K562 (cell line): ENCODE results near the gene CRABP2. TPM values are rescaled to one million over a fixed set of nuclear protein-coding genes. Genes with fewer than 3 reads are reported as not detected.
A peak's percentile ranks its signal among the peaks of the same experiment; 100 is the strongest.

Source experiments
- ATAC-seq: fragments of 200-7000 bp; cut with Tn5 transposase; 3 replicates; pipeline ENCODE4 v1.9.1; 2020; ENCODE audit warnings: moderate library complexity
- BruUV-seq: library from RNA; stranded (reverse); fragments of 400-500 nt; replicated peaks from 2 replicates; lab custom pipeline; 2021; lab: Mats Ljungman, UMichigan
- CTCF ChIA-PET: fragments of 300-600 bp; formaldehyde crosslinking; extraction: SDS; loops from one replicate; lab custom pipeline; 2021; ENCODE audit warnings: low intra/inter-chr PET ratio; lab: Yijun Ruan, JAX
- POLR2A ChIA-PET: fragments of 300-600, 350-650 bp; sonication (Branson Sonifier 250); formaldehyde crosslinking; extraction: SDS; loops from one replicate; lab custom pipeline; 2021; ENCODE audit warnings: antibody characterized with exemption, inconsistent platforms; lab: Yijun Ruan, JAX
- DNase-seq, 4 experiments: peaks; one replicate each; pipeline versions ENCODE4 v3.0.0 to v3.0.0-alpha.2; 2011 to 2018; ENCODE audit warnings: low spot score in 3 of 4, mixed read lengths in 3 of 4; ENCODE audit errors: extremely low read depth in 1 of 4
- FAIRE-seq: peaks from 2 replicates; lab custom pipeline; 2011; peaks lifted over from hg19 to GRCh38; lab: Jason Lieb, UNC
- H2AFZ ChIP-seq: 2 replicates; pipeline ENCODE4 v1.6.0; 2011; ENCODE audit warnings: low read depth, low read length, control low read depth, inconsistent platforms
- H3K27ac ChIP-seq: fragments of 200-600 bp; 3 replicates; pipeline ENCODE4 v1.8.0; 2011; ENCODE audit warnings: low read depth, mild to moderate bottlenecking, control low read depth, inconsistent platforms, low read length, moderate library complexity, mixed read lengths; ENCODE audit errors: extremely low read depth
- H3K27me3 ChIP-seq, 2 experiments: fragments of 300-600 bp in 1 of 2; 2 replicates in 1 of 2; 3 replicates in 1 of 2; pipeline versions ENCODE4 v1.6.0 to v1.8.0; 2011; ENCODE audit warnings: inconsistent platforms in 2 of 2, low read length in 2 of 2, mild to moderate bottlenecking in 1 of 2, mixed read lengths in 1 of 2, moderate library complexity in 1 of 2; ENCODE audit not compliant: control insufficient read depth in 2 of 2, insufficient read depth in 2 of 2
- H3K36me3 ChIP-seq: fragments of 300-600 bp; 3 replicates; pipeline ENCODE4 v1.8.0; 2011; ENCODE audit warnings: mild to moderate bottlenecking, low read length, inconsistent platforms; ENCODE audit not compliant: control insufficient read depth, insufficient read depth
- H3K4me1 ChIP-seq, 2 experiments: fragments of 200-600 bp in 1 of 2; replicated peaks in 1 of 2; 2 replicates in 1 of 2; 3 replicates in 1 of 2; pipeline versions ENCODE4 v1.5.1 to v1.8.0; 2011; ENCODE audit warnings: inconsistent platforms in 2 of 2, low read length in 2 of 2, mild to moderate bottlenecking in 1 of 2, mixed read lengths in 1 of 2, moderate library complexity in 1 of 2; ENCODE audit not compliant: control insufficient read depth in 2 of 2, insufficient read depth in 2 of 2
- H3K4me2 ChIP-seq: 2 replicates; pipeline ENCODE4 v1.6.1; 2011; ENCODE audit warnings: low read length, control low read depth, inconsistent platforms, mixed read lengths; ENCODE audit not compliant: insufficient read depth
- H3K4me3 ChIP-seq: fragments of 200-600 bp; sonication (generic), shearing (Covaris generic); 2 replicates; pipeline ENCODE4 v1.5.1; 2016; ENCODE audit warnings: control low read depth, inconsistent platforms
- H3K79me2 ChIP-seq: fragments of 200-600 bp; 3 replicates; pipeline ENCODE4 v1.8.0; 2011; ENCODE audit warnings: low read length, inconsistent platforms; ENCODE audit not compliant: control insufficient read depth, insufficient read depth
- H3K9ac ChIP-seq, 2 experiments: 2 replicates each; pipeline versions ENCODE4 v1.6.0 to v1.6.1; 2011; ENCODE audit warnings: low read depth in 2 of 2, low read length in 2 of 2, control low read depth in 1 of 2, inconsistent platforms in 1 of 2, mild to moderate bottlenecking in 1 of 2, mixed read lengths in 1 of 2; ENCODE audit not compliant: insufficient read depth in 1 of 2
- H3K9me1 ChIP-seq: one replicate; pipeline ENCODE4 v1.6.0; 2011; ENCODE audit warnings: inconsistent platforms, mild to moderate bottlenecking, low read length, moderate library complexity; ENCODE audit not compliant: control insufficient read depth, insufficient read depth
- H3K9me3 ChIP-seq: replicated peaks from 2 replicates; pipeline ENCODE4 v1.5.1; 2011; ENCODE audit warnings: low read depth, low read length, inconsistent platforms; ENCODE audit not compliant: control insufficient read depth, insufficient read depth
- H4K20me1 ChIP-seq: replicated peaks from 2 replicates; pipeline ENCODE4 v1.6.1; 2011; ENCODE audit warnings: low read length, inconsistent platforms, mixed read lengths; ENCODE audit not compliant: control insufficient read depth, insufficient read depth
- ERF ChIP-seq: fragments of 450-650 bp; formaldehyde crosslinking; IDR thresholded peaks from 2 replicates; pipeline ENCODE4 v1.4.0; 2020; ENCODE audit warnings: mild to moderate bottlenecking, mixed read lengths
- NBN ChIP-seq: fragments of 450-650 bp; IDR thresholded peaks from 2 replicates; pipeline ENCODE4 v1.6.1; 2016; ENCODE audit warnings: low read depth, mild to moderate bottlenecking
- RB1 ChIP-seq: fragments of 450-650 bp; IDR thresholded peaks from 2 replicates; pipeline ENCODE4 v1.6.1; 2017; ENCODE audit warnings: low read depth, mild to moderate bottlenecking
- RBBP5 ChIP-seq: fragments of 200-600 bp; sonication (generic); IDR thresholded peaks from 2 replicates; pipeline ENCODE4 v1.6.1; 2012; ENCODE audit warnings: borderline replicate concordance, mild to moderate bottlenecking, low read length, control low read depth, inconsistent platforms; ENCODE audit not compliant: insufficient read depth, poor library complexity, severe bottlenecking
- STAG1 ChIP-seq: sonication (generic); formaldehyde crosslinking; IDR thresholded peaks from 2 replicates; pipeline ENCODE4 v1.5.0; 2020; ENCODE audit warnings: missing genetic modification reagents, borderline replicate concordance
- TAF9B ChIP-seq: fragments of 450-650 bp; IDR thresholded peaks from 2 replicates; pipeline ENCODE4 v1.6.1; 2018; ENCODE audit warnings: mild to moderate bottlenecking; ENCODE audit not compliant: partially characterized antibody
- TGIF2 ChIP-seq: sonication (generic); formaldehyde crosslinking; IDR thresholded peaks from 2 replicates; pipeline ENCODE4 v1.8.1; 2022; ENCODE audit warnings: mild to moderate bottlenecking, missing genetic modification reagents, moderate library complexity
- ZNF133 ChIP-seq: fragments of 250-450 bp; sonication (Bioruptor Pico); IDR thresholded peaks from 2 replicates; pipeline ENCODE4 v1.4.0; 2020; ENCODE audit warnings: mild to moderate bottlenecking
- ZNF384 ChIP-seq: IDR thresholded peaks from 2 replicates; pipeline ENCODE4 v1.6.1; 2012; ENCODE audit warnings: low read depth, low read length, improper control_type of control experiment
- ZNF584 ChIP-seq: fragments of 200-800 bp; sonication (Bioruptor generic); IDR thresholded peaks from 2 replicates; pipeline ENCODE4 v1.6.1; 2016; ENCODE audit warnings: low read depth, mild to moderate bottlenecking, missing genetic modification characterization, missing compliant biosample characterization
- ZNF79 ChIP-seq: fragments of 250-450 bp; sonication (Bioruptor Pico); IDR thresholded peaks from 2 replicates; pipeline ENCODE4 v1.4.0; 2020; ENCODE audit warnings: low read depth, mild to moderate bottlenecking, moderate library complexity
- WGBS: fragments of 100-300 bp; shearing (Covaris generic); methylation state at CpG from one replicate; pipeline ENCODE4 v1.1.6; 2016; ENCODE audit warnings: low coverage, mixed read lengths; ENCODE audit not compliant: insufficient coverage; ENCODE audit errors: missing lambda C conversion rate; 5-methylcytosine and 5-hydroxymethylcytosine counted together
- in situ Hi-C: fragments of 300-500 bp; cut with MboI; formaldehyde crosslinking; loops from 4 replicates; pipeline ENCODE4 v1.15.0; 2018; ENCODE audit warnings: inconsistent platforms, mixed read lengths
- intact Hi-C: fragments of 100-400 bp; cut with micrococcal nuclease; formaldehyde crosslinking; loops from 2 replicates; pipeline ENCODE4 v1.14.2; 2022
- polyA plus RNA-seq, 8 experiments: library from polyadenylated mRNA; depleted of rRNA in 4 of 8; stranded (reverse) in 5 of 8; unstranded in 3 of 8; fragments of >200 nt; fragmentation: Nextera tagmentation in 2 of 8; fragmentation: Illumina TruSeq in 1 of 8; extraction: Ambion mirVana in 2 of 8; extraction: Trizol in 1 of 8; gene quantifications; 2 replicates each; pipeline versions ENCODE4 v1.2.1 to v1.2.3, GENCODE V29; 2011 to 2014; ENCODE audit warnings: inconsistent platforms in 1 of 8, missing spikeins in 1 of 8
- total RNA-seq, 7 experiments: library from RNA; depleted of rRNA in 6 of 7; stranded (reverse); fragments of >200 nt in 6 of 7; fragmentation: Illumina TruSeq in 2 of 7; extraction: Trizol in 2 of 7; gene quantifications; 2 replicates each; pipeline versions ENCODE4 v1.2.1 to v1.2.3, GENCODE V29; 2011 to 2021; ENCODE audit warnings: low replicate concordance in 1 of 7
- TF ChIP-seq, protein P1 (sequence below), 2 experiments: fragments of 450-650 bp in 1 of 2; IDR thresholded peaks; 2 replicates each; pipeline ENCODE4 v1.6.1; 2011 to 2017; ENCODE audit warnings: low read depth in 2 of 2, antibody characterized with exemption in 1 of 2, borderline replicate concordance in 1 of 2, low read length in 1 of 2, mild to moderate bottlenecking in 1 of 2, mixed read lengths in 1 of 2; ENCODE audit not compliant: control insufficient read depth in 1 of 2
- TF ChIP-seq, protein P2 (sequence below), 2 experiments: fragments of 450-650 bp; conservative IDR thresholded peaks; 2 replicates each; pipeline ENCODE4 v1.6.1; 2017; ENCODE audit warnings: mild to moderate bottlenecking in 2 of 2, moderate library complexity in 2 of 2

Gene CRABP2
- total and polyA plus RNA-seq, 9 of the 15 experiments (the other 6 are each of a cell fraction or from before 2014, with no cell fraction given), result 0.30 to 2.5 (median 0.82) TPM

DNA sequence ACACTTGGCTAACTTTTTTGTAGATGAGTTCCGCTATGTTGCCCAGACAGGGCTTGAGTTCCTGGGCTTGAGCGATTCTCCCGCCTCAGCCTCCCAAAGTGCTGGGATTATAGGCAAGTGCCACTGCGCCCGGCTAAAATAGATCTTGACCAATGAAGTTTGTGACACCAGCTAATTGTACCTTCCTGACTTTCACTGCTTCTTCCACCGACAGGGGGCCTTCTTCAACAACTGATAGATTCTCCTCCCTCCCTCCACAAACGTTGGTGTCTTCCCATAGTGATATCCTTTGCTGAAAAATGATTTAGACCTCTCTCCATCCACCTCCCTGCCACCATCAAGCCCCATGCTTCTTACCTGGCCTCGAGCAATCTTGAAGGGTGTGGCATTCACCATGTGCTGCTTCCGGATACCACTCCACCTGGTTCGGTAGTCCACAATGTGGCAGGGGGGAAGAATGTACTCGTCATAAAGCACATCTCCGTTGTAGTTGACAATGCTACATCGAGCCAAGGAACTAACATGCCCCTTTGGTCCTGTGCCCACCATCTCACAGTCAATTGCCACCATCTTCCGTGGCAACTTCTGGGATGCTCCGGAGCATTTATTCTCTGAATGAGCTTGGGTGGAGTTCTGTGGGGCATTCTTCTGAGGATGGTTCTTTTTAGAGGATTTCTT lies 21.3 kb upstream of the CRABP2 start (continued):
- TF ChIP-seq RBBP5 (peak; percentile 47), ZNF133 (CRISPR knock-in tag) (no peak), RB1 (peak; percentile 78)

DNA sequence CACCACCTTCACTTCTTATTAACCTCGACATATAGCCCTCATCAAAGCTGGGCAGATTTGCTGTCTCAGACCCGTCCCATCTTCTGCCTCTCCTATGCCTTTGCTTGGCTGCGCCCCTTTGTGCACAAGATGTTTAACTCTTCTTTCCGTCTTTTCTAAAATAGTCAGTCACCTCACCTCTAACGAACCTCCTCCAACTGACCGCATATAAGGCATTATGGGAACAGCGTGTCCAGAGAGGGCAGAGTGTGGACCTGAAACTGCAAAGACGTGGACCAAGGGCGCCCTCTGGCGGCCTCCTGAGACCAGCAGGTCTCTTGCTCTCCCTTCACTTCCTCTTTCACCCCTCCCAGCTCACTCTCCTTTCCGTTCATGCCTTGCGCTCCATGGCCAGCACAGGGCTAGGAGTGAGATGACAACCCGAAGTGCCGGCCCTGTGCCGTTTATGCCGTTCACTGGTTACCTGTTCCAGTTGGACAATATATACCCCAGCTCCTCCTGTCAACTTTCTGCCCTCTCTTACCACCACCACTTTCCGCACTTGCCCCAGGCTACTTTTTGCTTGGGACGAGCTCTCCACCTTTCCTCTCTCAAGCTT lies 20.4 kb upstream of the CRABP2 start:
- BruUV-seq, result no TSS peak
- DNase-seq, result peak; percentile 70 to 98 (median 82)
- H3K4me2 ChIP-seq, result peak overlapping the region; percentile 100
- peak; percentile 85 for ATAC-seq
- peak overlapping the region; percentile 82 for H3K27ac ChIP-seq
- peak; percentile 93 for FAIRE-seq
- under 1% methylated on average over 17 of the region's 18 CpGs for WGBS
- no peaks in the 10 kb centered on the region; a peak in 1 of 5 replicates for H3K27me3 ChIP-seq
- no peaks in the 10 kb centered on the region for H3K9me3 ChIP-seq
- in situ Hi-C loops (loop anchor here (5.0 to 25.0 kb wide), 3 partner anchors 42 to 1413 kb away; partner anchors contain the start of genes FDPS, NTRK1, PKLR and PRCC), intact Hi-C loops (loop anchor here (1.0 to 5.0 kb wide), 8 partner anchors 19 to 197 kb away; partner anchors contain the start of genes LRRC71, NTRK1 and PRCC)
- H2AFZ ChIP-seq, result 0 out of 2 replicates have a peak overlapping the region, but pooled peaks have one; percentile 25
- H3K4me1 ChIP-seq, result peaks cover 13 to 17% of the 10 kb centered on the region in 2 experiments; a peak in 4 of 5 replicates
- H3K36me3 ChIP-seq, result peaks cover 73% of the 10 kb centered on the region
- ChIA-PET CTCF (interaction anchor here (0.6 to 6.9 kb wide), 18 partner anchors 20 to 194 kb away, joined by 3 to 143 read pairs (median 7); partner anchors contain the start of genes CRABP2, HAPLN2, INSRR and NES), POLR2A (interaction anchor here (0.6 to 5.0 kb wide), 33 partner anchors 9 to 195 kb away, joined by 3 to 60 read pairs (median 4); partner anchors contain the start of genes HDGF, LRRC71, MRPL24 and NES)
- no peaks in the 10 kb centered on the region for H3K9me1 ChIP-seq
- H3K79me2 ChIP-seq, result peaks cover 82% of the 10 kb centered on the region
- H3K4me3 ChIP-seq, result peak overlapping the region; percentile 76
- H4K20me1 ChIP-seq, result peaks cover 31% of the 10 kb centered on the region
- H3K9ac ChIP-seq, result peak overlapping the region; percentile 72 to 91
- no peak for TF ChIP-seq ZNF584 (CRISPR knock-in tag)
- TF ChIP-seq TGIF2 (CRISPR knock-in tag), result no peak
- TF ChIP-seq ERF (CRISPR knock-in tag), result 0 out of 2 replicates have a peak, but pooled peaks have one; percentile 3
- TF ChIP-seq ZNF384, result no peak; the same call in 1 of the 2 replicates
- TF ChIP-seq, protein P1, sequence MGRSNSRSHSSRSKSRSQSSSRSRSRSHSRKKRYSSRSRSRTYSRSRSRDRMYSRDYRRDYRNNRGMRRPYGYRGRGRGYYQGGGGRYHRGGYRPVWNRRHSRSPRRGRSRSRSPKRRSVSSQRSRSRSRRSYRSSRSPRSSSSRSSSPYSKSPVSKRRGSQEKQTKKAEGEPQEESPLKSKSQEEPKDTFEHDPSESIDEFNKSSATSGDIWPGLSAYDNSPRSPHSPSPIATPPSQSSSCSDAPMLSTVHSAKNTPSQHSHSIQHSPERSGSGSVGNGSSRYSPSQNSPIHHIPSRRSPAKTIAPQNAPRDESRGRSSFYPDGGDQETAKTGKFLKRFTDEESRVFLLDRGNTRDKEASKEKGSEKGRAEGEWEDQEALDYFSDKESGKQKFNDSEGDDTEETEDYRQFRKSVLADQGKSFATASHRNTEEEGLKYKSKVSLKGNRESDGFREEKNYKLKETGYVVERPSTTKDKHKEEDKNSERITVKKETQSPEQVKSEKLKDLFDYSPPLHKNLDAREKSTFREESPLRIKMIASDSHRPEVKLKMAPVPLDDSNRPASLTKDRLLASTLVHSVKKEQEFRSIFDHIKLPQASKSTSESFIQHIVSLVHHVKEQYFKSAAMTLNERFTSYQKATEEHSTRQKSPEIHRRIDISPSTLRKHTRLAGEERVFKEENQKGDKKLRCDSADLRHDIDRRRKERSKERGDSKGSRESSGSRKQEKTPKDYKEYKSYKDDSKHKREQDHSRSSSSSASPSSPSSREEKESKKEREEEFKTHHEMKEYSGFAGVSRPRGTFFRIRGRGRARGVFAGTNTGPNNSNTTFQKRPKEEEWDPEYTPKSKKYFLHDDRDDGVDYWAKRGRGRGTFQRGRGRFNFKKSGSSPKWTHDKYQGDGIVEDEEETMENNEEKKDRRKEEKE (IDR thresholded peaks at IDR 0.05; ENCODE audit: borderline replicate concordance in 1 of 2, control insufficient read depth in 1 of 2, low read depth in 2 of 2, low read length in 1 of 2), result 0 out of 4 replicates have a peak, but pooled peaks of 1 of the 2 experiments have one; percentile 13
- TF ChIP-seq, protein P2, sequence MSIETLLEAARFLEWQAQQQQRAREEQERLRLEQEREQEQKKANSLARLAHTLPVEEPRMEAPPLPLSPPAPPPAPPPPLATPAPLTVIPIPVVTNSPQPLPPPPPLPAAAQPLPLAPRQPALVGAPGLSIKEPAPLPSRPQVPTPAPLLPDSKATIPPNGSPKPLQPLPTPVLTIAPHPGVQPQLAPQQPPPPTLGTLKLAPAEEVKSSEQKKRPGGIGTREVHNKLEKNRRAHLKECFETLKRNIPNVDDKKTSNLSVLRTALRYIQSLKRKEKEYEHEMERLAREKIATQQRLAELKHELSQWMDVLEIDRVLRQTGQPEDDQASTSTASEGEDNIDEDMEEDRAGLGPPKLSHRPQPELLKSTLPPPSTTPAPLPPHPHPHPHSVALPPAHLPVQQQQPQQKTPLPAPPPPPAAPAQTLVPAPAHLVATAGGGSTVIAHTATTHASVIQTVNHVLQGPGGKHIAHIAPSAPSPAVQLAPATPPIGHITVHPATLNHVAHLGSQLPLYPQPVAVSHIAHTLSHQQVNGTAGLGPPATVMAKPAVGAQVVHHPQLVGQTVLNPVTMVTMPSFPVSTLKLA (conservative IDR thresholded peaks at IDR 0.05), result peak; percentile 74 to 76
- TF ChIP-seq NBN, result peak; percentile 75; the same call in 1 of the 2 replicates
- TF ChIP-seq ZNF79 (CRISPR knock-in tag), result no peak
- peak; percentile 85 for TF ChIP-seq STAG1
- no peak for TF ChIP-seq TAF9B
